ENCODE data around the gene ATP8A2. TPM values are rescaled to one million over a fixed set of nuclear protein-coding genes. Genes with fewer than 3 reads are reported as not detected.

The ATP8A2 gene
- total and polyA plus RNA-seq, 2 of the 8 experiments (the other 6 are each of a cell fraction or from before 2014, with no cell fraction given) = 2.4 to 8.3 TPM

- no peak for TF ChIP-seq CHD7 (IDR thresholded peaks at IDR 0.05; ENCODE audit: insufficient replicate concordance, low read length)
- peak; percentile 29 to 48; a peak in 3 of 4 replicates for TF ChIP-seq RAD21 (IDR thresholded peaks at IDR 0.05 in 1 of 2, conservative IDR thresholded peaks at IDR 0.05 in 1 of 2; ENCODE audit: low read depth in 2 of 2, low read length in 2 of 2)
These were observed 465.0 kb downstream of the ATP8A2 start (continued) for GRCh38 chr13:25836574-25837336.

All from H1 (cell line).